NCI-H146 (cell line): ENCODE data around the gene PGAP1.
A peak's percentile ranks its signal among the peaks of the same experiment; 100 is the strongest.

Experiments used
- DNase-seq: peaks from one replicate; lab custom pipeline; 2025; lab: John Stamatoyannopoulos, UW

PGAP1 gene

DNA sequence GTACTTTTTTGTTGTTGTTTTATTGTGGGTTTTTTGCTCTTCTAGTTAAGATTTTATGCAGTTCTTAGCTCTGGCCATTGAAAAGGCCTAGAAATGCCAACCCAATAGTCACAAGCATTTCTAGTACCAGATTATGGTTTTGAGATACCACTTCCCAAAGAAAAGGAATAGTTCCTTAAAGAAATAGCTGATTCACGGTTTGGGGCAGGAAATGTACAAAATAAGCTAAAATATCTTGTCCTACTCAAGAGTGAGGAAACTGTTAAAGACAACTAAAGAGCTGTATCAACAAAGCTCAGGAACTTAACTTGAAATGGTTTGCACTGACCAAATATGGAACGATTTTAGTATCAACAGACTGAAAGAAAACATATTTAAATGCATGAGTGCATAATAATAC lies 35.4 kb downstream of the PGAP1 start:
- no peak for DNase-seq

DNA sequence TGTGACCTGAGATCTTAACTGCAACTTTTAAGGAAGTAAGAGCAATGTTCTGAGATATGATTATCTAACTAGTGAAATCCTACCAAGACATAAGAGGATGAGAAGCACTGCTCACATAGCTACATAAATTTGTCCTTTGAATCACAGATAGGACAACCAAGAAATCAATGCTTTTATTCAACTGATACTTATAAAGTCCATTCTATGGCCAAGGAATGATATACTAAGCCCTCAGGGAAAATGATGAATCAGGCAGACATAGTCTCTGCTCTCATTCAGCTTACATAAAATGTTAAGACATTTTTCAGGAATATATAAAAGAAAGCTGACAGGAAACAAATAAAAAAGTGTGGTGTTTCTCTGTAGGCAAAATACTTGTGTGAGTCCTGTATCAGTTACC lies 39.1 kb downstream of the PGAP1 start:
- DNase-seq = no peak

DNA sequence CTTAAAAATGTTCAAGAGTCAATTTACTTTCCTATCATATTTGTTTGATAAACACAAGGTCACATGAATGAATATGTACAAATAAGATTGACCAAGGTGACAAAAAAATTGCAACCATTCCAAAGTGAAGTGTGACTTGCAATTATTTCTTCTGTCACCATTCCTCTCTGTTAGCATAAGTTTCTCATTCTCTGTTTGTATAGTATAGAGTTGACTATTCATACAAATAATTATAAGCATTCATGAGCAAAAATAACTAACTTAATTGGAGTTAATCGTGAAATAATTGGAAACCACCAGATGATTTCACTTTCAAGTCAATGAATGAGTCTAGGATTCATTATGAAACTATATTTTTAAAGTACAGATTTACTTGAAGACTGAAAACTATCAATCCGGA lies 42.1 kb downstream of the PGAP1 start:
- DNase-seq = peak; percentile 37

DNA sequence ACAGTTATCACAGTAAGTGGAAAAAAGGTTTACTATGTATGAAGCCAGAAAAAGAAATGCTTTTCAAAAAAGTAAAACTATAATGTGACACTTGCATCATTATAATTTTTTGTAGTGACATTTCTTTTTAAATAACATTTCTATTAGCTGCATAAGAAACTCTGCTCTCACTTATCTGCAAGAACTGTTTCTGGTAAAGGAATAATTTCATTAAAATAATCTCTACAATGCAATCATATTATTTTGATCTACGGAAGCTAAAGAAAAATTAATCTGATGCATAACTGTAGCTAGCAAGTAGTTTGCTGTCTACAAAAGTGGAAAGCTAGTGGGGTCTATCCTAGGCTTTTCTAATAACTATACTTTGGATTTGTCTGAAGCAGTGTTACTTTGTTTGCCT lies 50.1 kb downstream of the PGAP1 start:
- DNase-seq = no peak

DNA sequence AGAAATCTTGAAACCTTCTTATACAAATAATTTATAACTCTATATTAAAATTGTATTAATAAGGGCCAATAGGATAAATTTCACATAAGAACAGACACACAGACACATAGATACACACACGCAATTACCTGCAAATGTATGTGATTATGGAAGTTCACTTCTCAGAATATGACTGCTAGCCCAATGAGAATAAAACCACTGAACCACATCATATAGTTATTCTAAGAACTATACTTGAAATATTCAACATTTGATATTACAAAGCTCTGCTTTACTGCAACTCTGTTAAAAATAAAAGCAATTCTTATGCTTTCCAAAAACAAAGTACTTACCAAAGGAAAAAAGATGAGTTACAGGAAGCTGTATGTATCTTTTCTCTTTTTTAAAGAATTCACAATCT lies 51.1 kb downstream of the PGAP1 start:
- no peak for DNase-seq

DNA sequence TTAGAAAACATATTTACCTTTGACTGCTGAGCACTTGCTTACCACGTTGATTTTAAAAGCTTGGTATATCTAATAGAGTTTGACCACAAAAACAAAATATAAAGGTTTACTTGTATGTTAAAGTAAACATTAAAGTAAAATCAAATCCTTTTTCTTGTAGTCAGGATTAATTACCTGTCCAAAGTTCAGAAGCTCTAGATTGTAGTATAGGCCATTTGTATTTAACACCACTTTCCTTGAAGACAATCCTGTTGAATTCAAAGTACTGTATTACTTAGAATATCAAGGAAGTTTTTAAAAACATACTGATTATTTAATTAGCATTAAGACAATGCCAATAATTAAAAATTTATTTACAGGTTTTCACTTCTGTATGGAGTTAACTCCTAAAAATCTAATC lies 53.0 kb downstream of the PGAP1 start:
- DNase-seq = no peak

DNA sequence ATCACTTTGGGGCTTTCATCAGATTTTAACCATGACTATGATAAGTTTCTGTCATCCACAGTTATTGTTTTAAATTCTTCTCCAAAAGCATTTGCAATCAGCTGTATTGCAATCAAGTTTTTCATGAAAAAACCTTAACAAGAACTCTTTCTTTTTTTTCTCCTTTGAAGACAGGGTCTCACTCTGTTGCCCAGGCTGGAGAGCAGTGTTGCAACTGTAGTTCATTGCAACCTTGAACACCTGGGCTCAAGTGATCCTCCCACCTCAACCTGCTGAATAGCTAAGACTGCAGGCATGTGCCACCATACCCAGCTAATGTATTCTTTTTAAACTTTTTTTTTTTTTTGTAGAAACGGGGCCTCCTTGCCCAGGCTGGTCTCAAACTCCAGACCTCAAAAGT lies 71.9 kb downstream of the PGAP1 start:
- no peak for DNase-seq

DNA sequence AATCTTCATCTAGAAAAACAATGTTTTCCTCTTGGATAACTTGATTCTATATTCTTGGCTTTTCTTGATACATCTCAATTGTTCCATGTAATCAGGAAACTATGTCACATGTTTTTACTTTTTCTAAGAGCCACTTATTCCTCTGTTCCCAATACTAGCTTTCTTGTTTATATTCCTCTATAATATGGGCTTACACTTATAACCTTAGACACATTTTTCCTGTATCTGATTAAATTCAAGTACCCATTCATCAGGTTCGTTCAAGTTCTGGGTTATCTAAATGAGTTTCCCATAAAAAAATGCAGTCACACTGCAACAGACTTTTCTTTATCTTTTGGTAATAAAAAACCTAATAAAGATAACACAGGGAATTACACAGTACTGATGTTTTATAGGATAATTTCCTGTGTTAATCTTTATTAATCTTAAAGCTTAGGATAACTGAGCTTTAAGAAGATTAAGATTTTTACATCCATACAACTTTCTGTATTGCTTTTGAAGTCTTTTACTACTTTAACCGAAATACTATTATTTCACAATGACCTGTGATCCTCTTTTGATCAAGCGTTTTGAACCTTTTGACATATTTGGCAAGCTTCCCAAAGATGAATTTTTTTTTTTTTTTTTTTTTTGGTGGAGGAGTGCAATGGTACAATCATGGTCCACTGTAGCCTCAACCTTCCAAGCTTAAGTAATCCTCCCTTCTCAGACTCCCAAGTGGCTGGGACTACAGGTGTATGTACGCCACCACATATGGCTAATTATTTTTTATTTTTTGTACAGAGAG lies 73.0 kb downstream of the PGAP1 start:
- no peak for DNase-seq

DNA sequence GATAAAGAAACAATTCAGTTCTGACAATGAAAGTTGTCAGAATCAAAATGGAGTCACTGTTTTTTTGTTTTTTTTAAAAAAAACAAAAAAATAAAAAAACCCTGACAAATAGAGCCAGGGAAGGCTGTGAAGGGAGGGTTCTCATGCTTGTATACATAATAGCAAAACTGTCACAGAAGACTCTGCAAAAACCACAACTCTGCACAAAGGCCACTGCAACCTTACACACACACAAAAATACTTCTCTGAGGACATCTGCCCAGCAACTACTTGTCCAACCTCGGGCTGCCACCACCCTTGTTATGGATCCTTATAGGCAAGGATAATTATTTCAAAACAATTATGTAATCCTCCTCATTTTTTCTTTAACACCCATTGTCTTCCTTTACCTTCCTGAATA lies 75.4 kb downstream of the PGAP1 start:
- no peak for DNase-seq

DNA sequence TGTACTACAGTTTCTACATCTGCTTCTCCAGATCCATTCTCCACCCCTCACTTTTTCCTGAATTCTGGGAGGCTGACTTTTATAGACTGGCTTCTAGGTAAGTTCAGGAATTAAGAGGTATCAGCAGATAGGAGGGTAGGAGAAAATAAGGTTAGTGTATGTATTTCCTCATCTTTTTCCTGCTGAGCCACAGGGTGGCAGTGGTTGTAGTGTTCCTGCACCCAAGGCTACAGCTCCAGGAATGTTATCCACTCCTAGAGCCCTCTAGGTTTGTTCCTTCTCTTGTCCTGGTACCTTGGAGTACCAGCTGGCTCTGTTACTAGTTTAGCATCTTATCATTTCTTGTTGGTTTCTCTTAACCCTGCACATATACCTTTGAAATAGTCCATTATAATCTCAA lies 76.6 kb downstream of the PGAP1 start:
- no peak for DNase-seq

DNA sequence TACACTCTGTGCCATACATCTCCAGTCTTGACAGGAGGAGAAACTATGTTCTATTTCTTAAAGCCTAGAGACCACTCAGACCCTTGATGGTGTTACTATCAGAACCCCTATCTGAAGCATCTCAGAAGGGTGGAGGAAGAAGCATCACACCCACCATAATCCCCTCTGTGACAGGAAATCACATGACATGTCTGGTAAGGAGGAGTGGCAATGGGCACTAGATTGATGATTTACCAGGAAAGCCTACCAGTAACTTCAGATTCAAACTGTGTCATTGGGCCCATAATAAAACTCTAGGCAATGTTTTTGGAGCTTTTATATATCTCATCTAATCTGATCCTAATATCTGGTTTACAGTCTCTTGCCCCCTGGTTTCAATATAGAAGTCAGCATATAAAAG lies 80.2 kb downstream of the PGAP1 start:
- DNase-seq = no peak

DNA sequence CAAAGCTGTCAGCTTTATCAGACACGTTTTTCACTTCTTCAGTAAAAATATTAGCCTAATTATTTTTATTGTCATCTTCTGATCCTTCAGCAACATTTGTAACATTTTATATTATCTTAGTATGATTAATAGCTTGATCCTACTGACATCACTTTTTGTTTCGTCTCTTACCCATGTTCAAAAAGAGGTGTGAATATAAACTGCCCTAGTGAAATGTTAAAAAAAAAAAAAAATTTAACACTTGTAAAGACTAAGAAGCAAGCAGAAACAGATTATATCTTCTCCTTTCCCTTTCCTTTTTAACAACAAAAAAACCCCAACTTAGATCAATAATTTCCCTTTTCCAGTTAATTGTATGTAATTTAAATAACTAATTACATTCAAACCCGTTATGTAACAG lies 81.1 kb downstream of the PGAP1 start:
- no peak for DNase-seq

DNA sequence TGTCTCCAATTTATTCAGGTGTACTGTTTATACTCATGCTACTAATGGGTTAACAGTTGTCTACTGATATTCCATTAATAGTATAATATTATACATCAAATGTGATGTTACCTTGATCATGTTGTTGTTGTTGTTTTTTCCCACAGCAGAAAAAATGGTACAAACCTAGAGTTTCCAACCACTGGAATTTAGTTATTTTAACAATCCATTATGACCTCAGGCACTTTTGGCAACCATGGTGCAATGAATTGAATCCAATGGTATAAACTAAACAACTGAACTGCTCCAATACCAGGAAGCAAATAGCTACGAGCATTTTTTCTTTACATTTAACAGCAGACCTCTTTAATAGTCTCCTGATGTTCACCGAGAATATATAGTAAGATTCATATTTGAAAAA lies 86.3 kb downstream of the PGAP1 start:
- no peak for DNase-seq

DNA sequence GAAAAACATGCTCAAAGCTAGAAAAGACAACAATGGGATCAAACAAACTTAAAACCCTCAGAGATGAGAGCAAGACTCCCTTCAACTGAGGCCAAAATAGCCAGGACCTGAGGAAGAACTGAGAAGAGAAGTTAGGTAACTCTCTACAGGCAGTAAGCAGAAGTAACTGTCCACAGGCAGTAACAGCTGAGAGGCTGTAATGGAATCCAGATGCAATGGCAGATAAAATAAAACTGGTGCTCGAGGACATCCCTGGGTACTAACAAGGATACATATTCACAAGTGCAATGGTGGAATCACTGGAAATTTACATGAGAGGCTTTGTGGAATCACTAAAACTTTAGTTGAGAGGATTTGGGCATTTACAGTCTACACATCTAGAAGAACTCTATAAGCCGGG lies 86.9 kb downstream of the PGAP1 start:
- DNase-seq = no peak

DNA sequence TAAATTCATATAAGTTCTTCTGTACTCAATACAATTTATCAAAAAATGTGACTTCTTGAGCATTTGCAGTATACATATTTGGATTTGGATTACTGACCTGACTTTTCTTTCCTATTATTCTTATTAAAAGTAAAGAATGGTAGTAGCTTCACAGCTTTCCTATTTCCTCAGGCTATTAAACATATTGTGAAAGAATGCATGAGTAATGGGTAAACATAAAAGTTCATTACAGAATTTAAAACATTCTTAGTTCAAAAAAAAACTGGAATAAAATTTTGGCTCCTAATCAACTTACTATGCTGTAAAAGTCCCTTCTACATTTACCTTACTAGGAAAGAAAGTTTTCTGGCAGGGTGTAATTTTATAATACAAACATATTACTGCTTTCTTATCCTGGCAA lies 90.1 kb downstream of the PGAP1 start:
- DNase-seq = no peak

DNA sequence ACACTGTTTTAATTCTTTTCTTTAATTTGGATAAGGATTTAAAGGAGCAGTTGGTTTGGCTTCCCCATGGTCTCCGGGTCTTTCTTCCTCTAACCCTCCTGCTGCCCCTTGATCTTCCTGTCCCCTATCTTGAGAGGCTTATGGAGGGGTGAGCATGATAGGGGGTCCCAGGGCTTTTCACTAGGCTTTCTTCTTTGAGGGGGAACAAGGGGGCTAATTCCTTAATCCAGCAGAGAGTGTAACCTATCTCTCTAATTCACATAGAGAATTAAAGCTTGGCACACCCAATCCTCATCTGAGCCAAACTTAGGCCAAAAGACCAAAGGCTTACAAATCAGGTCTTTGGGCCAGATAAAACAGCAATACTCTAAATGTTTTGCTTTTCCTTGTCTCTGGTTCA lies 95.8 kb downstream of the PGAP1 start:
- no peak for DNase-seq

DNA sequence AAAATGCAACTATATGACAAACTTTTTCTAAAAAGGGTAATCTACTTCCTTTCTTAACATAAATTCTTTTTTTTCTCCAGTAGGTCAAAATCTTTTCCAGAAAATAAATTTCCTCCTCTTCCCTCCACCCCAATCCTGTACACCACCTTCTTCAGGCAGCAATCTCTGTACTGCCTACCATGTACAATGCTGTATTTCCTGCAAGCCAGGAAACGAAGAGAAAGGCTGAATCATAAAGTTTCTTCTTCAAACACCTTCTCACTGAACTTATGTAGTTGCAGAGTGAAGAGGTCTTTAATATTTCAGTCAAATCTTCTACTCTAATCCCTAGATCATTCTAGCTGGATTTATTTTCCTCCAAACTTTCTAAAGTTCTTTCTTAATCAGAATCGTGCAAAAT lies 99.2 kb downstream of the PGAP1 start:
- DNase-seq = no peak

DNA sequence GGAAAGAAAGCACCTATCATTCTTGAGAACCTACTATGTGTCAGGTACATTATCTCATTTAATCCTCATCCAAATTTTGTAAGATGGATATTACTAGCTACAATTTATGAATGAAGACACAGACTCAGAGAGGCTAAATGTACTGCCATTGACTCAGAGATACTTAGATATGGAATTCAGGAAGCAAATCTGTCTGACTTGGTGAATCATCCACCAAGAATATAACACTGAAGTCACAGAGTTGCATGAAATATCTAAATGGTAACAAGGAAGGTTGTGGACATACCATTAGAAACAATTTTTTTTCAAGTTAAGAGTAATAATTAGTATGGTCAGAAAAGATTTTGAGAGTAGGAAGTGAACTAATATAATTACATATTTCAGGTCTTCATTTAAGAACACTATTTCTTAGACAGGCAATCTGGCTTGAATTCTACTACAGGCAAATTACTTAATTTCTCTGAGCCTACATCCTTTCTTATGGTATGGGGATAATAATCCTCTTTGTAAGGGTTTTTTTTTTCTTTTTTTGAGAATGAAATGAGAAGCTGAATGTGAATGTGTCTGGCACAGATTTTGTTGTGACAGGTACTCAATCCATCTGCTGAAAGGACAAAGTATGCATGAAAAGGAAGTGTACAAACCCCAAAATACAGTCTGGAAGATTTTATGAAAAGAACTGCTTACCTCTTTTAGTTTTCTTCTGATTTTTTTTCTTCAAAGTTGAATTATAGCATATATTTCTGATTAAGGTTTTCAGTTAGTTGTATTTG lies 102.6 kb downstream of the PGAP1 start:
- no peak for DNase-seq

DNA sequence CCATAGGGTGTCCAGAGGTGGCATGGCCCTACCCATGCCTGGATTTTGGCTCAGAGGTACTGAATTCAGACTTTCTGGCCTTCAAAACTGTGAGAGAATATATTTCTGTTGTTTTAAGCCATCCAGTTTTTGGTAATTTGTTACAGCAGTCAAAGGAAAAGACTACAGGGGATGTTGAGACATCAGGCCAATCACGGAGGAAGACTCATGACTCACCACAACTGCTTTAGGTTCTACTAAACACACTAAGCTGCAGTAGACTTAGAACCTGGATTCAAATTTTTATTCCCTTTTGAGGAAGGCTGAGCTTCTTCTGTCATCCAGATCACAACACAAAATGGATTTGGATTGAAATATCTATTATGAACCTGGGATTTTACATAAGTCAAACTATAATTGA lies 105.3 kb downstream of the PGAP1 start:
- DNase-seq = no peak

DNA sequence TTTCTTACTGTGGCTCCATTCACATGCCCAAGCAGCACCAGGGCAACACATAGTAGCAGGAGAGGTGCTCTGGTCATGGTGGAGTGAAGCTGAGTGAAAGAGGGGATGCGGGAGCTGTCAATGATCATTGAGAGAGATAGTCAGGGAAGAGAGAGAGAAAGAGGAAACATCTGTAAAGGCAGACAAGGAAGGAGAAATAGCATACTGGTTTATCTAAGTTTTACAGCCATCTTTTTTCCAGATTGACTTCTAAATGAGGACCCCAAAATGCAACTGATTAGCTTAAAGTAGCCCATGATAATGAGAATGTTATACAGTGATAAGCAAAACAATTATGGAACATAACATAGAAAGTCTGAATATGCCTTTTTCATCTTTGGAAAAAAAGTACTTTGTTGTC lies 117.2 kb downstream of the PGAP1 start, which contains the start of gene C2orf66:
TSS of gene C2orf66 (minus strand) at position 96 of the 400 bp plus-strand sequence. CDS start at position 77, 19 bp downstream.
- DNase-seq = no peak

DNA sequence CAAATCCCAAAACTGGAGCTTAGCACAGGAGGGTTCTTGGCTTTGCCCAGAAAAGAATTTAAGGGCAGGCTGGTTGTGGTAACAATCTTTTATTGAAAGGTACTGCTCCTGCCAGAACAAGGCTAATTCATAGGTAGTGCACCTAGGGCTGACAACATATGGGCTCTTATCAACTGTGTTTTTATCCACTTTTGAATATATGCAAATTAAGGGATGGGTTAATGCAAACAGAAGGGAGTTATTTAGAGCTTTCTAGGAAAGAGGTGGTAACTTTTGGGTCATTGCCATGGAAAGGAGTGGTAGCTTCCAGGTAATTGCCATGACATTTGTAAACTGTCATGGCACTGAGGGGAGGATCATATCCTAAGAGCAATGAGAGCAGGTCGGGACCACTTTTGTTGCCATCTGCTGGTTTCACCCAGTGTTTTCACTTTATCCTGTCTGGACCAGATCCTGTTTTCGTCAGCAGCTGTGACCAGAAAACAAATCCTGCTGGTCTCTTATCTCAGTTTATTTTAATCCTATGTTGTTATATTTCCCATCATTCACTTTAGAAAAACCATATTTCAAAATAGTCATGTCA lies 118.3 kb downstream of the PGAP1 start:
- no peak for DNase-seq

DNA sequence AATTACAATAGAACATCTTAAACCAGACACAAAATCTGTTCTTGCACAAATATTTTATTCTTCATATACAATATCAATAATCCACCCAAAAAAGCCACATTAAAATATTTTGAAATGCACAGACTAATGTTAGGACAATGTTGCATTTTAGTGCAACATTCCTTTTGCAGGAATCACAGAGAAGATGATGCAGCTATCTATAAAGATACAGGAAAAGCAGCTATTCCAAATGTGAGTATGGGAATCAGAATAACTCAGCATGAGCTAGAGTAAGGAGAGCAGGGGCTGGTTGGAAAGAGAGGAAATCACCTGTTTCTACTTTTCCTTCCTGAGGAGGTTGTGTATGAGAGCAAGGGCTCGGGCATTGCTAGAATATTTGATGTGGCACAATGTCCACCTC lies 122.1 kb downstream of the PGAP1 start:
- no peak for DNase-seq

DNA sequence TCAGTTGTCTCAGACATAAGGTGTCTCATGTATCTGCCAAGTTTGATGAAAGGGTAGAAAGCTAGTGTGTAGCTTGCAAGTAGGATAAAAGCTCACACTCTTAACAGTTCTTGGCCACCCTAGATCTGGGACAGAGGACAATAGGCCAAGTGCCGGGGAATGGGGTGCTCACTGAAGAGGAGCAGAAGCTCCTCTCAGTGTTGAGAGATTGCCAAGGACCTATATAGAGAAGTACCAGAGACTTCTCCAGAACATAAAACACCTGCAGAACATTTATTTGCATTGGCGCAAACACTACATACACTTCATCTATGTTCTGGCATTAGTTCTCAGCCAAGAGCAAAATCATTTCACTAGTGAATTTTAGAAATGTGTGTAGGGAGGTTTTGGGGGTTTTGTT lies 124.1 kb downstream of the PGAP1 start:
- no peak for DNase-seq
